GM12878 (cell line): ENCODE measurements around the gene CHCHD1. TPM values are rescaled to one million over a fixed set of nuclear protein-coding genes. Genes with fewer than 3 reads are reported as not detected.

Experiments used
- ATAC-seq: fragments of 200-7000 bp; cut with Tn5 transposase; 3 replicates; pipeline ENCODE4 v1.9.1; 2020; ENCODE audit warnings: mild to moderate bottlenecking, moderate library complexity
- BruUV-seq: library from RNA; stranded (reverse); fragments of 400-500 nt; replicated peaks from 2 replicates; lab custom pipeline; 2021; lab: Mats Ljungman, UMichigan
- CTCF ChIA-PET: fragments of 300-600 bp; sonication (Branson Sonifier 250); formaldehyde crosslinking; extraction: SDS; loops from one replicate; lab custom pipeline; 2021; ENCODE audit warnings: inconsistent platforms; lab: Yijun Ruan, JAX
- POLR2A ChIA-PET: fragments of 350-600 bp; formaldehyde crosslinking; extraction: SDS; loops from one replicate; lab custom pipeline; 2021; ENCODE audit warnings: inconsistent platforms; lab: Charles Lee
- RAD21 ChIA-PET: fragments of 300-600 bp; sonication (Branson Sonifier 250); formaldehyde crosslinking; loops from one replicate; lab custom pipeline; 2023; ENCODE audit warnings: antibody characterized with exemption; ENCODE audit not compliant: unreplicated experiment; lab: Charles Lee
- SMC1A ChIA-PET: fragments of 300-600 bp; sonication (Branson Sonifier 250); formaldehyde crosslinking; loops from one replicate; lab custom pipeline; 2023; ENCODE audit not compliant: unreplicated experiment, uncharacterized antibody; lab: Charles Lee
- DNase-seq: peaks from one replicate; pipeline ENCODE4 v3.0.0-alpha.2; 2011; ENCODE audit warnings: low read depth, low spot score
- FAIRE-seq: peaks from 3 replicates; lab custom pipeline; 2011; peaks lifted over from hg19 to GRCh38; lab: Jason Lieb, UNC
- H2AFZ ChIP-seq: 2 replicates; pipeline ENCODE4 v1.6.0; 2011; ENCODE audit warnings: low read depth, low read length, control low read depth; ENCODE audit not compliant: control insufficient read depth
- H3K27ac ChIP-seq: 2 replicates; pipeline ENCODE4 v1.5.1; 2011; ENCODE audit warnings: control low read depth; ENCODE audit not compliant: control insufficient read depth, insufficient read depth
- H3K27me3 ChIP-seq, 2 experiments: replicated peaks in 1 of 2; 2 replicates each; pipeline versions ENCODE4 v1.6.0 to v1.6.1; 2011; ENCODE audit warnings: low read length in 1 of 2; ENCODE audit not compliant: control insufficient read depth in 2 of 2, insufficient read depth in 2 of 2
- H3K36me3 ChIP-seq, 2 experiments: 2 replicates each; pipeline ENCODE4 v1.5.1; 2011; ENCODE audit warnings: low read length in 1 of 2; ENCODE audit not compliant: control insufficient read depth in 2 of 2, insufficient read depth in 2 of 2
- H3K4me1 ChIP-seq: 2 replicates; pipeline ENCODE4 v1.6.1; 2011; ENCODE audit warnings: mild to moderate bottlenecking, low read length, moderate library complexity, mixed read lengths; ENCODE audit not compliant: control insufficient read depth, insufficient read depth
- H3K4me2 ChIP-seq: 2 replicates; pipeline ENCODE4 v1.6.0; 2011; ENCODE audit warnings: control low read depth; ENCODE audit not compliant: control insufficient read depth, insufficient read depth
- H3K4me3 ChIP-seq: fragments of 200-600 bp; sonication (generic); 2 replicates; pipeline ENCODE4 v1.5.1; 2016
- H3K79me2 ChIP-seq: 2 replicates; pipeline ENCODE4 v1.6.0; 2011; ENCODE audit warnings: low read length; ENCODE audit not compliant: control insufficient read depth, insufficient read depth
- H3K9ac ChIP-seq: 2 replicates; pipeline ENCODE4 v1.8.0; 2011; ENCODE audit warnings: low read length, control low read depth, mixed read lengths; ENCODE audit not compliant: control insufficient read depth, insufficient read depth
- H3K9me3 ChIP-seq: replicated peaks from 3 replicates; pipeline ENCODE4 v1.5.1; 2011; ENCODE audit warnings: mild to moderate bottlenecking, low read length; ENCODE audit not compliant: control insufficient read depth, insufficient read depth
- H4K20me1 ChIP-seq: 2 replicates; pipeline ENCODE4 v1.6.0; 2011; ENCODE audit not compliant: control insufficient read depth, insufficient read depth
- CHD2 ChIP-seq: IDR thresholded peaks from 2 replicates; pipeline ENCODE4 v1.6.1; 2011; ENCODE audit warnings: low read depth, low read length, improper control_type of control experiment, borderline replicate concordance
- HDGF ChIP-seq: fragments of 450-650 bp; IDR thresholded peaks from 2 replicates; pipeline ENCODE4 v1.6.1; 2016; ENCODE audit warnings: antibody characterized with exemption
- IKZF1 ChIP-seq: fragments of 450-650 bp; conservative IDR thresholded peaks from 2 replicates; pipeline ENCODE4 v1.6.1; 2017; ENCODE audit warnings: antibody characterized with exemption, mild to moderate bottlenecking
- IKZF2 ChIP-seq, 2 experiments: fragments of 450-650 bp; IDR thresholded peaks; 2 replicates each; pipeline ENCODE4 v1.6.1; 2017; ENCODE audit warnings: mild to moderate bottlenecking in 2 of 2, moderate library complexity in 2 of 2
- LARP7 ChIP-seq: fragments of 450-650 bp; IDR thresholded peaks from 2 replicates; pipeline ENCODE4 v1.6.1; 2017; ENCODE audit warnings: mild to moderate bottlenecking
- POLR2AphosphoS2 ChIP-seq: IDR thresholded peaks from 2 replicates; pipeline ENCODE4 v1.6.1; 2011; ENCODE audit warnings: low read depth, mild to moderate bottlenecking, low read length, improper control_type of control experiment, moderate library complexity
- SIN3A ChIP-seq: IDR thresholded peaks from 2 replicates; pipeline ENCODE4 v1.6.1; 2012; ENCODE audit warnings: low read depth, low read length, improper control_type of control experiment
- STAT3 ChIP-seq: IDR thresholded peaks from 2 replicates; pipeline ENCODE4 v1.6.1; 2011; ENCODE audit warnings: low read depth, low read length, improper control_type of control experiment
- WGBS: methylation state at CpG from one replicate; pipeline ENCODE4 v1.1.6; 2016; ENCODE audit warnings: low lambda C conversion rate; ENCODE audit not compliant: insufficient replicate concordance, insufficient coverage; ENCODE audit errors: missing lambda C conversion rate; 5-methylcytosine and 5-hydroxymethylcytosine counted together
- in situ Hi-C: fragments of 300-500 bp; cut with MboI; formaldehyde crosslinking; loops from 9 replicates; pipeline ENCODE4 v1.14.3; 2018; ENCODE audit warnings: mixed read lengths
- intact Hi-C: fragments of 100-400 bp; cut with micrococcal nuclease; formaldehyde crosslinking; loops from one replicate; pipeline ENCODE4 v1.14.2; 2022; ENCODE audit not compliant: unreplicated experiment
- polyA plus RNA-seq, 11 experiments: library from polyadenylated mRNA; depleted of rRNA in 4 of 11; unstranded in 6 of 11; stranded (reverse) in 5 of 11; fragments of >200 nt; fragmentation: Nextera tagmentation in 4 of 11; fragmentation: Illumina TruSeq in 1 of 11; extraction: Ambion mirVana in 4 of 11; extraction: Trizol in 1 of 11; gene quantifications; 1 replicate in 1 of 11; 2 replicates in 10 of 11; pipeline versions ENCODE4 v1.2.1 to v1.2.3, GENCODE V29; 2011 to 2016; ENCODE audit warnings: inconsistent platforms in 2 of 11, missing spikeins in 2 of 11, low read depth in 1 of 11
- total RNA-seq, 4 experiments: library from RNA; depleted of rRNA in 3 of 4; stranded (reverse); fragments of >200 nt in 3 of 4; fragmentation: Illumina TruSeq in 1 of 4; extraction: Trizol in 1 of 4; gene quantifications; 2 replicates each; pipeline versions ENCODE4 v1.2.1 to v1.2.3, GENCODE V29; 2013 to 2021
- TF ChIP-seq, protein P1 (sequence below): fragments of 450-650 bp; formaldehyde crosslinking; IDR thresholded peaks from 2 replicates; pipeline ENCODE4 v1.4.0; 2020; ENCODE audit warnings: mild to moderate bottlenecking, moderate library complexity

CHCHD1 gene
- total and polyA plus RNA-seq, 10 of the 15 experiments (the other 5 are each of a cell fraction or from before 2014, with no cell fraction given) = 35.0 to 132 (median 70.0) TPM

DNA sequence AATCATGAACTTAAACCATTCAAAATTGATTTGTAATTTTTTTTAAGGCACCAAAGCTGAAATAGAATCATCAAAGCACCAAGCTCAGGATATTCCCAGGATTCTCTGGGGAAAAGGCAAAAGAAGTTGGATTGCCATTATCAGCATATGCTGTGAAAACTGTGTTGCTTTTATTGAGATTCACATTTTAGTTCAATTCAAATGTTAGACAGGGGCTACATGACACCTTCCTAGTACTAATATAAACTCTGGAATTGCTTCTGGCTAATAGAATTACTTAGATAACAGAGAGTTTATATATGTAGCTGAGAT lies 33.8 kb downstream of the CHCHD1 start (continued):
- TF ChIP-seq, protein P1, sequence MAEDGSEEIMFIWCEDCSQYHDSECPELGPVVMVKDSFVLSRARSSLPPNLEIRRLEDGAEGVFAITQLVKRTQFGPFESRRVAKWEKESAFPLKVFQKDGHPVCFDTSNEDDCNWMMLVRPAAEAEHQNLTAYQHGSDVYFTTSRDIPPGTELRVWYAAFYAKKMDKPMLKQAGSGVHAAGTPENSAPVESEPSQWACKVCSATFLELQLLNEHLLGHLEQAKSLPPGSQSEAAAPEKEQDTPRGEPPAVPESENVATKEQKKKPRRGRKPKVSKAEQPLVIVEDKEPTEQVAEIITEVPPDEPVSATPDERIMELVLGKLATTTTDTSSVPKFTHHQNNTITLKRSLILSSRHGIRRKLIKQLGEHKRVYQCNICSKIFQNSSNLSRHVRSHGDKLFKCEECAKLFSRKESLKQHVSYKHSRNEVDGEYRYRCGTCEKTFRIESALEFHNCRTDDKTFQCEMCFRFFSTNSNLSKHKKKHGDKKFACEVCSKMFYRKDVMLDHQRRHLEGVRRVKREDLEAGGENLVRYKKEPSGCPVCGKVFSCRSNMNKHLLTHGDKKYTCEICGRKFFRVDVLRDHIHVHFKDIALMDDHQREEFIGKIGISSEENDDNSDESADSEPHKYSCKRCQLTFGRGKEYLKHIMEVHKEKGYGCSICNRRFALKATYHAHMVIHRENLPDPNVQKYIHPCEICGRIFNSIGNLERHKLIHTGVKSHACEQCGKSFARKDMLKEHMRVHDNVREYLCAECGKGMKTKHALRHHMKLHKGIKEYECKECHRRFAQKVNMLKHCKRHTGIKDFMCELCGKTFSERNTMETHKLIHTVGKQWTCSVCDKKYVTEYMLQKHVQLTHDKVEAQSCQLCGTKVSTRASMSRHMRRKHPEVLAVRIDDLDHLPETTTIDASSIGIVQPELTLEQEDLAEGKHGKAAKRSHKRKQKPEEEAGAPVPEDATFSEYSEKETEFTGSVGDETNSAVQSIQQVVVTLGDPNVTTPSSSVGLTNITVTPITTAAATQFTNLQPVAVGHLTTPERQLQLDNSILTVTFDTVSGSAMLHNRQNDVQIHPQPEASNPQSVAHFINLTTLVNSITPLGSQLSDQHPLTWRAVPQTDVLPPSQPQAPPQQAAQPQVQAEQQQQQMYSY (CRISPR knock-in tag) = no peak
- no peak for TF ChIP-seq CHD2
- no peak for TF ChIP-seq SIN3A
- TF ChIP-seq HDGF = no peak
- TF ChIP-seq STAT3 = no peak
- TF ChIP-seq, all 136 proteins: peak for 0

DNA sequence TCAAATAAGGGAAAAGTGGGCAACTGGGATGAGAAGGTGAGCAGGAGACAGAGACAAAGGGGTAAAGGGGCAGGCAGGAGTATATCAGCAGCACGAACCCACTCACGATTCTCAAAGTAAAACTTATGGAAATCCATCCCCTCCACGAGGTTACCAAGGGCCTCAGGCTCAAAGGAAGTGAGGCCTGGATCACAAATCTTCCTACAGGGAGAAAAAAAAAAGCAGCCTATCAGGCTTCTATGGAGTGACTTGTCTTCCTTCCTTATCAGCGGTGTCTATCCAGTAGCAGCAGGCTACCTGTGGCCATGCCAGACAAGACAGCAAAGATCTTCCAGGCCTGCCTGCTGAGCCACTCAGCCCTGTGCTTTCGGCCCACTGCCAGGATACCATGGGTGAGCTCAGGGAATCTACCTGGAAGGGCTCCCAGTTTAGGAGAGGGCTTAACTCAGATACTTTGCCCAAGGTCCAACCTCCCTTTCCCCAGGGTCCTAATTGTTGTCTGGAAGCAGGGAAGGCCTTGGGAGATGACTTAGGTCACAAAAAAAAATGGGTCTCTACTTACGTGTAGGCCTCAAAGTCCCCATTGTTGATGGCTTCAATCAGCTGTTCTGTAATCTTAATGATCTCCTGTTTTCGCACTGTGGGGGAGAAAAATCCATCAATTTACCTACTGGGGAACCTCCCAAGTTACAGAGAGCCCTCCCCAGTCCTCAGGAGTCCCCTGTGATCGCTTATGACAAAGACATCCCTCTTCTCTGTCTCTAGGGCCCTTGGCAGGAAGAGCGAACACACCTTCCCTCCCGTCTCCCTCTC lies 35.3 kb downstream of the CHCHD1 start:
- ChIA-PET POLR2A (interaction anchor here (0.5 kb wide), 1 partner anchor 13 kb away, joined by 6 read pairs; no protein-coding TSS in a partner anchor), RAD21 (no interaction called here), SMC1A (no interaction called here), CTCF (no interaction called here)
- in situ Hi-C loops = no loop called here
- no peak overlapping the region for H3K4me3 ChIP-seq
- TF ChIP-seq HDGF (no peak), LARP7 (no peak), IKZF1 (no peak), POLR2AphosphoS2 (no peak), IKZF2 (IDR thresholded peaks at IDR 0.05) (no peak)
- H4K20me1 ChIP-seq = no peaks in the 10 kb centered on the region
- 96% methylated on average over 10 of the region's 10 CpGs for WGBS
- no peak overlapping the region for H2AFZ ChIP-seq
- no peaks in the 10 kb centered on the region for H3K79me2 ChIP-seq
- intact Hi-C loops = no loop called here
- no TSS peak for BruUV-seq
- H3K9me3 ChIP-seq = no peaks in the 10 kb centered on the region
- H3K36me3 ChIP-seq = peaks cover 4 to 6% of the 10 kb centered on the region in 2 experiments
- no peak overlapping the region for H3K4me2 ChIP-seq
- H3K9ac ChIP-seq = no peak overlapping the region
- H3K4me1 ChIP-seq = no peaks in the 10 kb centered on the region
- no peak for FAIRE-seq
- no peak for ATAC-seq
- DNase-seq = no peak
- no peaks in the 10 kb centered on the region for H3K27me3 ChIP-seq
- H3K27ac ChIP-seq = no peak overlapping the region
